Activated CD8-positive, alpha-beta memory T cell treated with anti-CD3 and anti-CD28 coated beads for 48 hours (primary cell): Measurements from ENCODE around the gene UBXN1.
"Not testable (repeated sequence)": the region's sequence is repeated elsewhere in the genome, so short reads cannot be mapped to it uniquely, and the experiment has no call there.

ENCODE experiments used
- DNase-seq, 3 experiments: peaks; one replicate each; pipeline ENCODE4 v3.0.0-alpha.2; 2020; ENCODE audit warnings: low read depth in 2 of 3, low spot score in 2 of 3

Gene UBXN1

GRCh38 chr11:62673196-62673525 is 5.7 kb downstream of the UBXN1 start:
- no peak for DNase-seq

- peak; percentile 58 to 81 (median 70) for DNase-seq
Observed at GRCh38 chr11:62671608-62672389, 7.1 kb downstream of the UBXN1 start, which contains the start of the genes LBHD1 and UQCC3. TSS of gene LBHD1 (minus strand) at chr11:62672267. CDS start at chr11:62670031, 2,236 bp downstream. TSS of gene UQCC3 (plus strand) at chr11:62671673. CDS start at chr11:62671746, 73 bp downstream.

GRCh38 chr11:62671236-62671607 is 7.7 kb downstream of the UBXN1 start:
- DNase-seq = no peak

GRCh38 chr11:62669420-62670161 is 9.3 kb downstream of the UBXN1 start:
- no peak for DNase-seq

GRCh38 chr11:62667460-62667859 is 11.4 kb downstream of the UBXN1 start:
- DNase-seq = no peak

GRCh38 chr11:62666259-62666926 is 12.5 kb downstream of the UBXN1 start:
- no peak for DNase-seq

GRCh38 chr11:62665599-62666258 is 13.1 kb downstream of the UBXN1 start:
- DNase-seq = peak in 2 of 3 experiments; percentile 48

GRCh38 chr11:62665075-62665598 is 13.7 kb downstream of the UBXN1 start, which contains the start of the genes C11orf98 and CSKMT:
TSS of gene C11orf98 (minus strand) at chr11:62665210. CDS start at chr11:62665169, 41 bp downstream.
TSS of gene CSKMT (plus strand) at chr11:62665312. CDS start at chr11:62665880, 568 bp downstream.
- DNase-seq = peak; percentile 92 to 99 (median 98)

- DNase-seq = peak in 2 of 3 experiments; percentile 32 to 39
Observed at GRCh38 chr11:62664405-62665074, 14.3 kb downstream of the UBXN1 start.

- DNase-seq = no peak
Observed at GRCh38 chr11:62656796-62657429, 22.0 kb downstream of the UBXN1 start.

GRCh38 chr11:62654297-62654696 is 24.6 kb downstream of the UBXN1 start:
- no peak for DNase-seq

- no peak for DNase-seq
Observed at GRCh38 chr11:62652161-62653006, 26.5 kb downstream of the UBXN1 start.

GRCh38 chr11:62650283-62650682 is 28.6 kb downstream of the UBXN1 start:
- not testable (repeated sequence) for DNase-seq

- DNase-seq = no peak
Observed at GRCh38 chr11:62649486-62649885, 29.4 kb downstream of the UBXN1 start.

GRCh38 chr11:62648967-62649364 is 29.9 kb downstream of the UBXN1 start:
- DNase-seq = no peak

- DNase-seq = no peak
Observed at GRCh38 chr11:62648185-62648966, 30.5 kb downstream of the UBXN1 start.

GRCh38 chr11:62647609-62648005 is 31.3 kb downstream of the UBXN1 start:
- no peak for DNase-seq
